Immature natural killer cell (primary cell): ENCODE data around the gene IQCE. TPM values are rescaled to one million over a fixed set of nuclear protein-coding genes. Genes with fewer than 3 reads are reported as not detected.
A peak's percentile ranks its signal among the peaks of the same experiment; 100 is the strongest.

Experiments used
- DNase-seq, 3 donors: peaks; one replicate each; pipeline ENCODE4 v3.0.0; 2022; ENCODE audit warnings: mixed read lengths in 1 of 3
- H3K27ac Mint-ChIP-seq, 6 donors: one replicate each; pipeline ENCODE4 v1.8.0; 2020; ENCODE audit warnings: mixed read lengths in 6 of 6, mild to moderate bottlenecking in 5 of 6, inconsistent platforms in 4 of 6, moderate library complexity in 3 of 6
- H3K27me3 Mint-ChIP-seq, 3 donors: one replicate each; pipeline ENCODE4 v1.8.0; 2020 to 2021; ENCODE audit warnings: low read depth in 3 of 3, mild to moderate bottlenecking in 3 of 3, mixed read lengths in 3 of 3, moderate library complexity in 3 of 3, inconsistent platforms in 1 of 3
- H3K36me3 Mint-ChIP-seq, 3 donors: one replicate each; pipeline ENCODE4 v1.8.0; 2020; ENCODE audit warnings: mixed read lengths in 3 of 3, inconsistent platforms in 2 of 3, mild to moderate bottlenecking in 2 of 3
- H3K4me1 Mint-ChIP-seq, 2 donors: one replicate each; pipeline ENCODE4 v1.8.0; 2020; ENCODE audit warnings: inconsistent platforms in 2 of 2, mild to moderate bottlenecking in 2 of 2, mixed read lengths in 2 of 2, moderate library complexity in 1 of 2
- H3K4me3 Mint-ChIP-seq, 5 donors: one replicate each; pipeline ENCODE4 v1.8.0; 2020; ENCODE audit warnings: mild to moderate bottlenecking in 5 of 5, mixed read lengths in 5 of 5, inconsistent platforms in 3 of 5, moderate library complexity in 3 of 5
- H3K9me3 Mint-ChIP-seq, 6 donors: one replicate each; pipeline ENCODE4 v1.8.0; 2020; ENCODE audit warnings: mild to moderate bottlenecking in 6 of 6, mixed read lengths in 6 of 6, inconsistent platforms in 4 of 6, moderate library complexity in 3 of 6
- polyA plus RNA-seq, 3 donors: library from polyadenylated mRNA; unstranded; fragments of 300-500 nt; fragmentation: Illumina TruSeq; gene quantifications; one replicate each; pipeline ENCODE4 v1.2.3, GENCODE V29; 2021

IQCE gene
- polyA plus RNA-seq, 3 donors from 2014 or later: 1.9 to 4.2 TPM; not detected in 1

- H3K36me3 Mint-ChIP-seq: peaks cover 0 to 5% (median 0%) of the 10 kb centered on the region in 3 donors
- no peaks in the 10 kb centered on the region for H3K9me3 Mint-ChIP-seq
- H3K4me3 Mint-ChIP-seq: peak overlapping the region; percentile 27 to 86 (median 79)
- DNase-seq: no peak
- H3K27ac Mint-ChIP-seq: peak overlapping the region; percentile 34 to 76 (median 66)
- peaks cover 13 to 31% (median 23%) of the 10 kb centered on the region in 3 donors for H3K27me3 Mint-ChIP-seq
- peaks cover 29 to 36% of the 10 kb centered on the region in 2 donors for H3K4me1 Mint-ChIP-seq
These were observed 40.9 kb upstream of the IQCE start for GRCh38 chr7:2517678-2518507.

- Mint-ChIP-seq H3K4me3 (peak overlapping the region; percentile 74 to 86 (median 81)), H3K4me1 (peaks cover 33 to 37% of the 10 kb centered on the region in 2 donors), H3K9me3 (no peaks in the 10 kb centered on the region), H3K27ac (peak overlapping the region; percentile 57 to 86 (median 76)), H3K27me3 (peaks cover 13 to 36% (median 25%) of the 10 kb centered on the region in 3 donors), H3K36me3 (peaks cover 0 to 5% (median 0%) of the 10 kb centered on the region in 3 donors)
- no peak for DNase-seq
These were observed 40.1 kb upstream of the IQCE start for GRCh38 chr7:2518737-2519118.

GRCh38 chr7:2519119-2519930 is 39.5 kb upstream of the IQCE start, which contains the start of gene LFNG:
Gene LFNG, plus strand, starts transcription at chr7:2519774. Its CDS starts 88 bp downstream, at chr7:2519862.
- Mint-ChIP-seq H3K4me3 (peak within 1 kb of the TSS; percentile 95 to 99 (median 97)), H3K9me3 (no peaks in the 10 kb centered on the region), H3K4me1 (peaks cover 37% of the 10 kb centered on the region in 2 donors), H3K27me3 (peaks cover 13 to 38% (median 25%) of the 10 kb centered on the region in 3 donors), H3K36me3 (peaks cover 0 to 5% (median 0%) of the 10 kb centered on the region in 3 donors), H3K27ac (peak within 1 kb of the TSS; percentile 87 to 97 (median 94))
- DNase-seq: peak; percentile 87 to 91 (median 90)

GRCh38 chr7:2520131-2520760 is 38.5 kb upstream of the IQCE start:
- Mint-ChIP-seq H3K4me1 (peaks cover 37% of the 10 kb centered on the region in 2 donors), H3K9me3 (no peaks in the 10 kb centered on the region), H3K36me3 (peaks cover 0 to 5% (median 0%) of the 10 kb centered on the region in 3 donors), H3K4me3 (peak overlapping the region; percentile 95 to 99 (median 97)), H3K27me3 (peaks cover 13 to 43% (median 25%) of the 10 kb centered on the region in 3 donors), H3K27ac (peak overlapping the region; percentile 87 to 97 (median 94))
- DNase-seq: no peak

- peak overlapping the region; percentile 87 to 97 (median 94) for H3K27ac Mint-ChIP-seq
- H3K4me1 Mint-ChIP-seq: peaks cover 37% of the 10 kb centered on the region in 2 donors
- H3K27me3 Mint-ChIP-seq: peaks cover 15 to 47% (median 27%) of the 10 kb centered on the region in 3 donors
- DNase-seq: no peak
- H3K36me3 Mint-ChIP-seq: peaks cover 0 to 5% (median 0%) of the 10 kb centered on the region in 3 donors
- H3K9me3 Mint-ChIP-seq: no peaks in the 10 kb centered on the region
- H3K4me3 Mint-ChIP-seq: peak overlapping the region; percentile 95 to 99 (median 97)
These were observed 38.0 kb upstream of the IQCE start for GRCh38 chr7:2520761-2521290.

- no peak for DNase-seq
- Mint-ChIP-seq H3K36me3 (peaks cover 0 to 5% (median 0%) of the 10 kb centered on the region in 3 donors), H3K27me3 (peaks cover 15 to 47% (median 31%) of the 10 kb centered on the region in 3 donors), H3K9me3 (no peaks in the 10 kb centered on the region), H3K4me1 (peaks cover 37% of the 10 kb centered on the region in 2 donors), H3K4me3 (peak overlapping the region; percentile 93 to 97 (median 94)), H3K27ac (peak overlapping the region; percentile 92 to 97 (median 96))
These were observed 37.4 kb upstream of the IQCE start for GRCh38 chr7:2521341-2521745.

GRCh38 chr7:2521952-2522591 is 36.7 kb upstream of the IQCE start:
- Mint-ChIP-seq H3K36me3 (peaks cover 0 to 5% (median 0%) of the 10 kb centered on the region in 3 donors), H3K4me1 (peaks cover 37 to 39% of the 10 kb centered on the region in 2 donors), H3K27me3 (peaks cover 15 to 48% (median 33%) of the 10 kb centered on the region in 3 donors), H3K9me3 (no peaks in the 10 kb centered on the region), H3K4me3 (peak overlapping the region; percentile 93 to 97 (median 94)), H3K27ac (peak overlapping the region; percentile 92 to 97 (median 96))
- peak; percentile 74 to 81 (median 80) for DNase-seq

GRCh38 chr7:2522780-2523433 is 35.9 kb upstream of the IQCE start:
- Mint-ChIP-seq H3K27ac (peak overlapping the region; percentile 92 to 97 (median 96)), H3K4me1 (peaks cover 42 to 43% of the 10 kb centered on the region in 2 donors), H3K9me3 (no peaks in the 10 kb centered on the region), H3K36me3 (peaks cover 4 to 5% (median 5%) of the 10 kb centered on the region in 3 donors), H3K27me3 (peaks cover 15 to 50% (median 40%) of the 10 kb centered on the region in 3 donors), H3K4me3 (peak overlapping the region; percentile 93 to 97 (median 94))
- DNase-seq: no peak

- H3K4me1 Mint-ChIP-seq: peaks cover 42 to 43% of the 10 kb centered on the region in 2 donors
- H3K9me3 Mint-ChIP-seq: no peaks in the 10 kb centered on the region
- DNase-seq: no peak
- H3K36me3 Mint-ChIP-seq: peaks cover 4 to 5% (median 5%) of the 10 kb centered on the region in 3 donors
- peak overlapping the region; percentile 92 to 97 (median 96) for H3K27ac Mint-ChIP-seq
- peaks cover 20 to 50% (median 45%) of the 10 kb centered on the region in 3 donors for H3K27me3 Mint-ChIP-seq
- peak overlapping the region; percentile 93 to 97 (median 94) for H3K4me3 Mint-ChIP-seq
These were observed 35.3 kb upstream of the IQCE start for GRCh38 chr7:2523461-2523936.

GRCh38 chr7:2523941-2524807 is 34.6 kb upstream of the IQCE start:
- H3K27me3 Mint-ChIP-seq: peaks cover 20 to 51% (median 46%) of the 10 kb centered on the region in 3 donors
- H3K4me3 Mint-ChIP-seq: peak overlapping the region; percentile 33 to 94 (median 58)
- peaks cover 4 to 5% (median 5%) of the 10 kb centered on the region in 3 donors for H3K36me3 Mint-ChIP-seq
- no peaks in the 10 kb centered on the region for H3K9me3 Mint-ChIP-seq
- DNase-seq: no peak
- peaks cover 47 to 49% of the 10 kb centered on the region in 2 donors for H3K4me1 Mint-ChIP-seq
- peak overlapping the region in 3 of 6 donors; percentile 17 to 57 (median 34) for H3K27ac Mint-ChIP-seq
